ENCODE measurements around the gene HSPA12B. TPM values are rescaled to one million over a fixed set of nuclear protein-coding genes. Genes with fewer than 3 reads are reported as not detected.

Gene HSPA12B
- polyA plus RNA-seq, 1 donor from 2014 or later: not detected

DNA sequence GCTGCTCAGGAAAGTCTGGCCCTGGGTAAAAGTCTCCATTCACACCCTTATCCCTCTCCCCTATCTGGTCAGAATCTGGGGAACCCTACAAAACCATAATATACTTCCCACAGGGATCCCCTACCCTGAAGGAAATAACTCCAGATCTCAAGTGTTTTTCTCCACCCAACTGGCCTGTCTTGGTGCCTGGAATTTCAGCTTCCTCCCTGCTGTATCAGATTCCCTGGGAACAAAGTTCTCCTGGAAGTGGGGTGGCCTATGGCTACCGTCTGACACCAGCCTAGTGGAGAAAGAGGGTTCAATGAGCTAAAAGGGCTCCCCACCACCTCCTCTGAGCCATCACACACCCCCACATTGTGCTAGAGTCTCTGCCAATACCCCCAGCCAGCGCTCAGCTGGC, 15.0 kb downstream of the HSPA12B start:
- no peaks in the 10 kb centered on the region for H3K9me3 ChIP-seq (ENCODE audit: low read length)
- TF ChIP-seq, protein P1, sequence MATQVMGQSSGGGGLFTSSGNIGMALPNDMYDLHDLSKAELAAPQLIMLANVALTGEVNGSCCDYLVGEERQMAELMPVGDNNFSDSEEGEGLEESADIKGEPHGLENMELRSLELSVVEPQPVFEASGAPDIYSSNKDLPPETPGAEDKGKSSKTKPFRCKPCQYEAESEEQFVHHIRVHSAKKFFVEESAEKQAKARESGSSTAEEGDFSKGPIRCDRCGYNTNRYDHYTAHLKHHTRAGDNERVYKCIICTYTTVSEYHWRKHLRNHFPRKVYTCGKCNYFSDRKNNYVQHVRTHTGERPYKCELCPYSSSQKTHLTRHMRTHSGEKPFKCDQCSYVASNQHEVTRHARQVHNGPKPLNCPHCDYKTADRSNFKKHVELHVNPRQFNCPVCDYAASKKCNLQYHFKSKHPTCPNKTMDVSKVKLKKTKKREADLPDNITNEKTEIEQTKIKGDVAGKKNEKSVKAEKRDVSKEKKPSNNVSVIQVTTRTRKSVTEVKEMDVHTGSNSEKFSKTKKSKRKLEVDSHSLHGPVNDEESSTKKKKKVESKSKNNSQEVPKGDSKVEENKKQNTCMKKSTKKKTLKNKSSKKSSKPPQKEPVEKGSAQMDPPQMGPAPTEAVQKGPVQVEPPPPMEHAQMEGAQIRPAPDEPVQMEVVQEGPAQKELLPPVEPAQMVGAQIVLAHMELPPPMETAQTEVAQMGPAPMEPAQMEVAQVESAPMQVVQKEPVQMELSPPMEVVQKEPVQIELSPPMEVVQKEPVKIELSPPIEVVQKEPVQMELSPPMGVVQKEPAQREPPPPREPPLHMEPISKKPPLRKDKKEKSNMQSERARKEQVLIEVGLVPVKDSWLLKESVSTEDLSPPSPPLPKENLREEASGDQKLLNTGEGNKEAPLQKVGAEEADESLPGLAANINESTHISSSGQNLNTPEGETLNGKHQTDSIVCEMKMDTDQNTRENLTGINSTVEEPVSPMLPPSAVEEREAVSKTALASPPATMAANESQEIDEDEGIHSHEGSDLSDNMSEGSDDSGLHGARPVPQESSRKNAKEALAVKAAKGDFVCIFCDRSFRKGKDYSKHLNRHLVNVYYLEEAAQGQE (IDR thresholded peaks at IDR 0.05; ENCODE audit: borderline replicate concordance): no peak
- TF ChIP-seq MXI1 (conservative IDR thresholded peaks at IDR 0.05; ENCODE audit: poor library complexity, severe bottlenecking): no peak
- TF ChIP-seq POLR2AphosphoS5 (IDR thresholded peaks at IDR 0.05): no peak
- TF ChIP-seq, protein P2, sequence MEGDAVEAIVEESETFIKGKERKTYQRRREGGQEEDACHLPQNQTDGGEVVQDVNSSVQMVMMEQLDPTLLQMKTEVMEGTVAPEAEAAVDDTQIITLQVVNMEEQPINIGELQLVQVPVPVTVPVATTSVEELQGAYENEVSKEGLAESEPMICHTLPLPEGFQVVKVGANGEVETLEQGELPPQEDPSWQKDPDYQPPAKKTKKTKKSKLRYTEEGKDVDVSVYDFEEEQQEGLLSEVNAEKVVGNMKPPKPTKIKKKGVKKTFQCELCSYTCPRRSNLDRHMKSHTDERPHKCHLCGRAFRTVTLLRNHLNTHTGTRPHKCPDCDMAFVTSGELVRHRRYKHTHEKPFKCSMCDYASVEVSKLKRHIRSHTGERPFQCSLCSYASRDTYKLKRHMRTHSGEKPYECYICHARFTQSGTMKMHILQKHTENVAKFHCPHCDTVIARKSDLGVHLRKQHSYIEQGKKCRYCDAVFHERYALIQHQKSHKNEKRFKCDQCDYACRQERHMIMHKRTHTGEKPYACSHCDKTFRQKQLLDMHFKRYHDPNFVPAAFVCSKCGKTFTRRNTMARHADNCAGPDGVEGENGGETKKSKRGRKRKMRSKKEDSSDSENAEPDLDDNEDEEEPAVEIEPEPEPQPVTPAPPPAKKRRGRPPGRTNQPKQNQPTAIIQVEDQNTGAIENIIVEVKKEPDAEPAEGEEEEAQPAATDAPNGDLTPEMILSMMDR (IDR thresholded peaks at IDR 0.05; ENCODE audit: poor library complexity, severe bottlenecking): no peak
- no peak for TF ChIP-seq TAF1 (IDR thresholded peaks at IDR 0.05; ENCODE audit: low read depth)
- TF ChIP-seq RAD21 (conservative IDR thresholded peaks at IDR 0.05): no peak
- no peak for TF ChIP-seq EZH2 (IDR thresholded peaks at IDR 0.05; ENCODE audit: borderline replicate concordance, insufficient read depth, low read length, poor library complexity, severe bottlenecking)
- no peak for TF ChIP-seq EP300 (conservative IDR thresholded peaks at IDR 0.05; ENCODE audit: poor library complexity, severe bottlenecking)
- no peak for TF ChIP-seq SMC3 (conservative IDR thresholded peaks at IDR 0.05; ENCODE audit: poor library complexity)
- H3K4me3 ChIP-seq (ENCODE audit: low read length): no peak overlapping the region
- H3K36me3 ChIP-seq (ENCODE audit: insufficient read depth, low read length): no peaks in the 10 kb centered on the region
- H3F3A ChIP-seq (ENCODE audit: insufficient read depth, low read length, poor library complexity, severe bottlenecking): no peaks in the 10 kb centered on the region
- H3K79me2 ChIP-seq (replicated peaks; ENCODE audit: insufficient read depth, low read length): no peaks in the 10 kb centered on the region
- H3K9ac ChIP-seq (ENCODE audit: low read length): no peak overlapping the region
- H3K4me2 ChIP-seq (ENCODE audit: low read length): no peak overlapping the region
- no peaks in the 10 kb centered on the region for H4K20me1 ChIP-seq (ENCODE audit: insufficient read depth)
- H3K9me2 ChIP-seq (ENCODE audit: insufficient read depth, low read length): no peaks in the 10 kb centered on the region
- peaks cover 64% of the 10 kb centered on the region for H3K27me3 ChIP-seq (ENCODE audit: insufficient read depth, low read depth, low read length)
- no peak overlapping the region for H3K27ac ChIP-seq (ENCODE audit: low read length)
- H2AFZ ChIP-seq (ENCODE audit: low read depth, low read length): no peak overlapping the region

GRCh38 chr20:3748073-3748472, 15.6 kb downstream of the HSPA12B start:
- no peaks in the 10 kb centered on the region for H3K36me3 ChIP-seq (ENCODE audit: insufficient read depth, low read length)
- no peaks in the 10 kb centered on the region for H3K9me2 ChIP-seq (ENCODE audit: insufficient read depth, low read length)
- TF ChIP-seq SMC3 (conservative IDR thresholded peaks at IDR 0.05; ENCODE audit: poor library complexity) (no peak), TAF1 (IDR thresholded peaks at IDR 0.05; ENCODE audit: low read depth) (no peak), RAD21 (conservative IDR thresholded peaks at IDR 0.05) (no peak), EP300 (conservative IDR thresholded peaks at IDR 0.05; ENCODE audit: poor library complexity, severe bottlenecking) (no peak), MXI1 (conservative IDR thresholded peaks at IDR 0.05; ENCODE audit: poor library complexity, severe bottlenecking) (no peak), EZH2 (IDR thresholded peaks at IDR 0.05; ENCODE audit: borderline replicate concordance, insufficient read depth, low read length, poor library complexity, severe bottlenecking) (no peak)
- TF ChIP-seq, protein P2 (IDR thresholded peaks at IDR 0.05; ENCODE audit: poor library complexity, severe bottlenecking): no peak
- TF ChIP-seq, protein P1 (IDR thresholded peaks at IDR 0.05; ENCODE audit: borderline replicate concordance): no peak
- H3K27ac ChIP-seq (ENCODE audit: low read length): no peak overlapping the region
- no peak overlapping the region for H3K4me3 ChIP-seq (ENCODE audit: low read length)
- no peaks in the 10 kb centered on the region for H4K20me1 ChIP-seq (ENCODE audit: insufficient read depth)
- no peak overlapping the region for H2AFZ ChIP-seq (ENCODE audit: low read depth, low read length)
- no peak overlapping the region for H3K9ac ChIP-seq (ENCODE audit: low read length)
- H3F3A ChIP-seq (ENCODE audit: insufficient read depth, low read length, poor library complexity, severe bottlenecking): no peaks in the 10 kb centered on the region
- no peaks in the 10 kb centered on the region for H3K79me2 ChIP-seq (replicated peaks; ENCODE audit: insufficient read depth, low read length)
- H3K4me2 ChIP-seq (ENCODE audit: low read length): no peak overlapping the region
- H3K9me3 ChIP-seq (ENCODE audit: low read length): no peaks in the 10 kb centered on the region
- peaks cover 65% of the 10 kb centered on the region for H3K27me3 ChIP-seq (ENCODE audit: insufficient read depth, low read depth, low read length)
